SHP77 (cell line): ENCODE measurements around the gene MYL5.
A peak's percentile ranks its signal among the peaks of the same experiment; 100 is the strongest.
"Not testable (repeated sequence)": the region's sequence is repeated elsewhere in the genome, so short reads cannot be mapped to it uniquely, and the experiment has no call there.

Experiments used
- DNase-seq, 2 experiments: peaks; one replicate each; lab custom pipeline; 2025; lab: John Stamatoyannopoulos, UW

Gene MYL5

GRCh38 chr4:674172-675035 is at the start of gene MYL5, which contains the start of gene ATP5ME:
MYL5 (plus strand) TSS chr4:674542; CDS start chr4:678027, 3,485 bp downstream.
ATP5ME (minus strand) TSS chr4:674276; CDS start chr4:674247, 29 bp downstream.
- DNase-seq: peak; percentile 54 to 80

- no peak for DNase-seq
These were observed 49.4 kb upstream of the MYL5 start, which contains the start of gene PDE6B for GRCh38 chr4:624705-625590. PDE6B (plus strand) TSS chr4:625573; CDS start chr4:625627, 54 bp downstream.

GRCh38 chr4:625631-626161 is 48.6 kb upstream of the MYL5 start:
- no peak for DNase-seq

- DNase-seq: no peak
These were observed 47.9 kb upstream of the MYL5 start for GRCh38 chr4:626201-627091.

- DNase-seq: no peak
These were observed 46.8 kb upstream of the MYL5 start for GRCh38 chr4:627347-628125.

- no peak for DNase-seq
These were observed 46.0 kb upstream of the MYL5 start for GRCh38 chr4:628311-628741.

GRCh38 chr4:628821-629635 is 45.3 kb upstream of the MYL5 start:
- DNase-seq: no peak

- DNase-seq: no peak
These were observed 44.8 kb upstream of the MYL5 start for GRCh38 chr4:629636-629914.

- no peak for DNase-seq
These were observed 44.3 kb upstream of the MYL5 start for GRCh38 chr4:629915-630641.

- no peak for DNase-seq
These were observed 43.7 kb upstream of the MYL5 start for GRCh38 chr4:630656-631055.

GRCh38 chr4:632196-632790 is 42.0 kb upstream of the MYL5 start:
- DNase-seq: no peak

GRCh38 chr4:632926-633325 is 41.4 kb upstream of the MYL5 start:
- DNase-seq: no peak

- no peak for DNase-seq
These were observed 40.9 kb upstream of the MYL5 start for GRCh38 chr4:633406-633805.

GRCh38 chr4:633976-634598 is 40.3 kb upstream of the MYL5 start:
- DNase-seq: no peak

GRCh38 chr4:634599-634985 is 39.8 kb upstream of the MYL5 start:
- DNase-seq: no peak

GRCh38 chr4:635066-635835 is 39.1 kb upstream of the MYL5 start:
- DNase-seq: not testable (repeated sequence)

- no peak for DNase-seq
These were observed 38.3 kb upstream of the MYL5 start for GRCh38 chr4:635851-636627.
